ENCODE results near the gene FBXO9. TPM values are rescaled to one million over a fixed set of nuclear protein-coding genes. Genes with fewer than 3 reads are reported as not detected.

Gene FBXO9
- polyA plus RNA-seq, 1 donor from 2014 or later: 48.3 TPM

- Mint-ChIP-seq H3K27me3 (no peaks in the 10 kb centered on the region), H3K27ac (no peak overlapping the region), H3K36me3 (peaks cover 7% of the 10 kb centered on the region), H3K9me3 (no peaks in the 10 kb centered on the region), H3K4me1 (no peaks in the 10 kb centered on the region), H3K4me3 (no peak overlapping the region)
These were observed 30.5 kb downstream of the FBXO9 start for GRCh38 chr6:53095716-53096115.

GRCh38 chr6:53100561-53100960, 35.4 kb downstream of the FBXO9 start:
- Mint-ChIP-seq H3K4me3 (no peak overlapping the region), H3K9me3 (no peaks in the 10 kb centered on the region), H3K27ac (peak overlapping the region in 1 of 3 donors; percentile 43), H3K27me3 (no peaks in the 10 kb centered on the region), H3K36me3 (no peaks in the 10 kb centered on the region), H3K4me1 (no peaks in the 10 kb centered on the region)

- Mint-ChIP-seq H3K27me3 (no peaks in the 10 kb centered on the region), H3K9me3 (no peaks in the 10 kb centered on the region), H3K4me1 (no peaks in the 10 kb centered on the region), H3K36me3 (no peaks in the 10 kb centered on the region), H3K4me3 (no peak overlapping the region), H3K27ac (peak overlapping the region in 1 of 3 donors; percentile 69)
These were observed 35.8 kb downstream of the FBXO9 start for GRCh38 chr6:53101006-53101405.

GRCh38 chr6:53103993-53104675, 38.9 kb downstream of the FBXO9 start:
- Mint-ChIP-seq H3K9me3 (no peaks in the 10 kb centered on the region), H3K27me3 (no peaks in the 10 kb centered on the region), H3K27ac (peak overlapping the region in 2 of 3 donors; percentile 11 to 26), H3K36me3 (no peaks in the 10 kb centered on the region), H3K4me3 (no peak overlapping the region), H3K4me1 (no peaks in the 10 kb centered on the region)

- Mint-ChIP-seq H3K4me1 (no peaks in the 10 kb centered on the region), H3K27me3 (no peaks in the 10 kb centered on the region), H3K36me3 (no peaks in the 10 kb centered on the region), H3K27ac (no peak overlapping the region), H3K9me3 (no peaks in the 10 kb centered on the region), H3K4me3 (no peak overlapping the region)
These were observed 39.7 kb downstream of the FBXO9 start for GRCh38 chr6:53104916-53105315.

- Mint-ChIP-seq H3K27me3 (no peaks in the 10 kb centered on the region), H3K36me3 (no peaks in the 10 kb centered on the region), H3K4me1 (no peaks in the 10 kb centered on the region), H3K4me3 (no peak overlapping the region), H3K27ac (no peak overlapping the region), H3K9me3 (no peaks in the 10 kb centered on the region)
These were observed 41.9 kb downstream of the FBXO9 start for GRCh38 chr6:53107091-53107490.

- H3K9me3 Mint-ChIP-seq: no peaks in the 10 kb centered on the region
- no peak overlapping the region for H3K27ac Mint-ChIP-seq
- no peaks in the 10 kb centered on the region for H3K4me1 Mint-ChIP-seq
- peaks cover 6% of the 10 kb centered on the region for H3K27me3 Mint-ChIP-seq
- no peak overlapping the region for H3K4me3 Mint-ChIP-seq
- no peaks in the 10 kb centered on the region for H3K36me3 Mint-ChIP-seq
These were observed 44.4 kb downstream of the FBXO9 start for GRCh38 chr6:53109612-53110011.

- no peaks in the 10 kb centered on the region for H3K36me3 Mint-ChIP-seq
- no peaks in the 10 kb centered on the region for H3K4me1 Mint-ChIP-seq
- H3K27me3 Mint-ChIP-seq: peaks cover 6% of the 10 kb centered on the region
- H3K4me3 Mint-ChIP-seq: no peak overlapping the region
- no peak overlapping the region for H3K27ac Mint-ChIP-seq
- peaks cover 1 to 8% (median 2%) of the 10 kb centered on the region in 3 donors for H3K9me3 Mint-ChIP-seq
These were observed 46.7 kb downstream of the FBXO9 start for GRCh38 chr6:53111865-53112264.

- peaks cover 6% of the 10 kb centered on the region for H3K27me3 Mint-ChIP-seq
These were observed 47.2 kb downstream of the FBXO9 start for GRCh38 chr6:53112404-53112803.

GRCh38 chr6:53112871-53113270, 47.7 kb downstream of the FBXO9 start:
- Mint-ChIP-seq H3K27me3 (peaks cover 6% of the 10 kb centered on the region), H3K36me3 (no peaks in the 10 kb centered on the region), H3K4me3 (no peak overlapping the region), H3K4me1 (no peaks in the 10 kb centered on the region), H3K9me3 (peaks cover 1 to 8% (median 2%) of the 10 kb centered on the region in 3 donors), H3K27ac (no peak overlapping the region)

More at GRCh38 chr6:53112404-53112803, 47.2 kb downstream of the FBXO9 start:
- H3K36me3 Mint-ChIP-seq: no peaks in the 10 kb centered on the region
- no peak overlapping the region for H3K4me3 Mint-ChIP-seq
- no peaks in the 10 kb centered on the region for H3K4me1 Mint-ChIP-seq
- peaks cover 1 to 8% (median 2%) of the 10 kb centered on the region in 3 donors for H3K9me3 Mint-ChIP-seq
- no peak overlapping the region for H3K27ac Mint-ChIP-seq

- Mint-ChIP-seq H3K9me3 (peaks cover 1 to 8% (median 2%) of the 10 kb centered on the region in 3 donors), H3K4me3 (no peak overlapping the region), H3K27ac (no peak overlapping the region), H3K27me3 (peaks cover 6% of the 10 kb centered on the region), H3K4me1 (no peaks in the 10 kb centered on the region), H3K36me3 (no peaks in the 10 kb centered on the region)
These were observed 48.5 kb downstream of the FBXO9 start for GRCh38 chr6:53113742-53114141.

- Mint-ChIP-seq H3K4me3 (no peak overlapping the region), H3K4me1 (no peaks in the 10 kb centered on the region)
These were observed 49.9 kb downstream of the FBXO9 start for GRCh38 chr6:53115113-53115512.

GRCh38 chr6:53115741-53116140, 50.5 kb downstream of the FBXO9 start:
- no peaks in the 10 kb centered on the region for H3K36me3 Mint-ChIP-seq
- no peak overlapping the region for H3K4me3 Mint-ChIP-seq
- H3K27me3 Mint-ChIP-seq: peaks cover 6% of the 10 kb centered on the region
- peaks cover 1 to 8% (median 2%) of the 10 kb centered on the region in 3 donors for H3K9me3 Mint-ChIP-seq
- no peak overlapping the region for H3K27ac Mint-ChIP-seq
- no peaks in the 10 kb centered on the region for H3K4me1 Mint-ChIP-seq

More at GRCh38 chr6:53115113-53115512, 49.9 kb downstream of the FBXO9 start:
- peak overlapping the region in 1 of 3 donors; percentile 6 for H3K27ac Mint-ChIP-seq
- H3K27me3 Mint-ChIP-seq: peaks cover 6% of the 10 kb centered on the region
- peaks cover 1 to 8% (median 2%) of the 10 kb centered on the region in 3 donors for H3K9me3 Mint-ChIP-seq
- no peaks in the 10 kb centered on the region for H3K36me3 Mint-ChIP-seq

- Mint-ChIP-seq H3K27me3 (peaks cover 2% of the 10 kb centered on the region), H3K36me3 (no peaks in the 10 kb centered on the region), H3K4me3 (no peak overlapping the region), H3K9me3 (peaks cover 1 to 8% (median 4%) of the 10 kb centered on the region in 3 donors), H3K27ac (no peak overlapping the region), H3K4me1 (peaks cover 0 to 2% (median 0%) of the 10 kb centered on the region in 3 donors)
These were observed 54.1 kb downstream of the FBXO9 start for GRCh38 chr6:53119349-53119748.

- peaks cover 1 to 8% (median 4%) of the 10 kb centered on the region in 3 donors for H3K9me3 Mint-ChIP-seq
- H3K4me1 Mint-ChIP-seq: peaks cover 0 to 2% (median 0%) of the 10 kb centered on the region in 3 donors
- no peaks in the 10 kb centered on the region for H3K36me3 Mint-ChIP-seq
- H3K27me3 Mint-ChIP-seq: peaks cover 2% of the 10 kb centered on the region
- no peak overlapping the region for H3K4me3 Mint-ChIP-seq
- no peak overlapping the region for H3K27ac Mint-ChIP-seq
These were observed 54.7 kb downstream of the FBXO9 start for GRCh38 chr6:53119772-53120409.
